HS-5 (cell line): ENCODE results near the gene CUX1.

Experiments used
- DNase-seq: peaks from one replicate; pipeline ENCODE4 v3.0.0-alpha.2; 2012; ENCODE audit warnings: low read depth

CUX1 gene

DNA sequence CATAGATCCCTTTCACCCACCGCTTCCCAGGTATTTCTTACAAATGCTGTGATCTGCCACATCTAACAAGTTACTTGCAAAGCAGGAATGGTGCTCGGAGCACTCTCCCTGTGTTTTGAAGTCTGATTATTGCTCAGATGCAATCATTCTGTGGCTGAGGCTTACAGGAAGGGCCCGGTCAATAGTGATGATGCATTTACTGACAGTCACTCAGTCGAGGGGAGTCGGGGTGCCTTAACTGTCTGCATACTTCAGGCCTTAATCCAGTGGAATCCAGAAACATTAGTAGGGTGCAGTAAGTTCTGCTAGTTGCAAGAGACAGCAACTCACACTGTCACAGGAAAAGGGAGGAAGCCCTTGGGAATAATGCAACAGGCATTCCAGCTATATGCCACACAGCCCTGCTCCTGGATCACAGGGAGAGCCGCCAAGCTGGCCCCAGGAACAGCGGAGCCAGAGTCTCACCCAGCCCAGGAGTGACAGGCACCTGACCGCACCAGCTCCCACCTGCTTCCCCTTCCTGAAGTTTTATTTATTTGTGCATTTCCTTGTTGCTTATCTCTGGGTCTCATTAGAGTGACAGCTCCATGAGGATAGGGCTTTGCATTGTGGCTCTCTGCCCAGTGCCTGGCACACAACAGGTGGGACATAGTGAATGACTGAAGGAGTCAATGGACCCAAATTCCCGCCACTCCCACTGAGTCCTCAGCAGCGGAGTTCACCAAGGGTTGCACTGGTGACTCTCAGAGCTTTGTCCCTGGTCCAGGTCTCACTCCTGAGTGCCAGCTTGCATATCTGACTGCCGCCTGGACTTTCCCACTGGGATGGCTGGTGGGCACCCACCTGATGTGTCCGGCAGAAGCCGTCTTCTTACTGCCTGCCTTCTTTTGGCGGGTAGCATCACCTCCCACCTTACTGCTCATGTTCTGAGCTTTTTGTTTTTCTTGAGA, 256.8 kb downstream of the CUX1 start:
- DNase-seq: no peak

DNA sequence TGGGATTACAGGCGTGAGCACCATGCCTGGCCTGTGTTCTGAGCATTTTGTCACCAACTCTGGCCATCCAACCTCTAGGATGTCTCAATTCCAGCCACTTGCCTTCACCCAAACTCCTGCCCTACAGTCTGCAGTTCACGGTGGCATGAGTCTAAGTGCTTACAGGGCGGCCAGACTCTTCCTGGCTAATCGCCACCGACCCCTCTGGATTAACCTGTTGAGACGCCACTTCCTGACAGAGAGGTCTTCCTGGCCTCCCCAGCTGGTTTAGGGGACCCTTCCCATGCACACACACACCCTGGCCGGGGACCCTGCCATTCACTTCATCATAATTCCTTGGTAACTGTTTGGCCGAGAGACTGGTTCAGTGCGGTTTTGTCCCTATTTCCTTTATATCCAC, 257.7 kb downstream of the CUX1 start:
- DNase-seq: no peak

DNA sequence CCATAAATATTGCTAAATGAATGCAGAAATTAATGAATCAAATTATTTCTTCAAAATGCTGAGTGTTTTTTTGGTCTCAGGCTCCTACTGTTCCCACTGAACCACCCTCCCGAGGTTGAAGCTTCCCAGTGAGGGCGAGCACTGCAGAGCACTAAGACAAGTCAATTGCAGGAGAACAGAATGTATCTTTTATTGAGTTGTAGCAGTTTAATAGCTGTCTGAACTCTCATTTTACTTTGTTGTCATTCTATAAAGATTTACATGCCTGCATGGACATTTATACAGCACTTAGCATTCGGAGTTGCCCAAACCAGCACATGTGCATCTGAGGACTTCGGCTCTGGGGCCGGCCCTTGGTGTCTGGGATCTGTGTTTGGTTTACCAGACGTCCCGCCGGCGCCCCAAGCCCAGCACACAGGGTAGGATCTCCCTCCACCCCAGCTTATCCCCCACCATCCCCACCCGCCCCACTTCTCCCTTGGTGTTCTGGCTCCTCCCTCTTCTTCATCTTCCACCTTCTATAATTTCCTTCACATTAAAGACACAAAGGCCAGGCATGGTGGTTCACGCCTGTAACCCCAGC, 258.2 kb downstream of the CUX1 start:
- DNase-seq: no peak

DNA sequence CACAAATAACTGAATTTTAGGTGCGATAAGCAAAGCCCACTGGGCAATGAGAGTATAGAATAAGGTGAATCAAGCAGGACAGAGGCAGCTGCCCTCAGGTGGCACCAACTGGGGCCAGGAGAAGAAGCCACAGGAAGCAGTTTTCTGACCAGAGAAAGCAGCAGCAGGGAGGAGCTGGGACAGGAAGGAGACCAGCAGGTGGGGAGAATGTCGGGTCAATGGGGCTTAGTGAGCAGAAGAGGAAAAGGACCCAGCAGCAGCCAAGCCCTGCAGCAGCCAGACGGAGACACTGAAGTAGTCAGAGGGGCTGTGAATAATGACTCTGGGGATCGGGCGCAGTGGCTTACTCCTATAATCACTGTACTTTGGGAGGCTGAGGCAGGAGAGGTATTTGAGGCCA, 259.7 kb downstream of the CUX1 start:
- DNase-seq: no peak

DNA sequence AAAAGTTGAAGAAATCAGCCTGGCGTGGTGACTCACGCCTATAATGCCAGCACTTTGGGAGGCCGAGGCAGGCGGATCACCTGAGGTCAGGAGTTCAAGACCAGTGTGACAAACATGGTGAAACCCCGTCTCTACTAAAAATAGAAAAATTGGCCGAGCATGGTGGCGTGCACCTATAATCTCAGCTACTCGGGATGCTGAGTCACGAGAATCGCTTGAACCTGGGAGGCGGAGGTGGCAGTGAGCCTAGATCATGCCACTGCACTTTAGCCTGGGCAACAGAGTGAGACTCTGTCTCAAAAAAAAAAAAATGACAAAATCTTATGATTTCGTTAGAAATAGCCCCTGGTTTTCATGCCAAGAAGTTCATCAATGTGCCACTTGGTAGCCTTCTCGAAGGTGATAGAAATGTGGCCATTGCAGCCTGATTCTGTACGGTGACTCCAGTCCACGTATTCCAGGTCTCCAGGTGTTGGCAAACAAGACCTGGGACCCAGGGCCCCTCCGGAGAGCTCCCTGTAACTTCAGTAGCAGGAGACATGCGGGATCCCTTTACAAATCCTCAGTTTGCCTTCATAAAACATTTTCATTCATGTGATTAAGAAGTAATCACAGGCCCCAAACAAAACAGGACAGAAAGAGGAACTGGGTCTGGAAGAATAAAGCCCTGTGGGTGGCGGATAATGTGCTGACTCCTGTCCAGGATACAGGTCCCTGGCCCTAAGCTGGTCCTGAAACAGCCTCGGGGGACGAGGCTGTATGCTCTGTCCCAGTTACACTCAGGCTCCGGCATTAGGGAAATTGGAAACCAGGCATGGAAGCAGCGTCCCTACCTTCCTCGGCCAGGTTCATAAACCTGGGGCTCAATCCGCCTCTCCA, 262.0 kb downstream of the CUX1 start:
- DNase-seq: no peak

DNA sequence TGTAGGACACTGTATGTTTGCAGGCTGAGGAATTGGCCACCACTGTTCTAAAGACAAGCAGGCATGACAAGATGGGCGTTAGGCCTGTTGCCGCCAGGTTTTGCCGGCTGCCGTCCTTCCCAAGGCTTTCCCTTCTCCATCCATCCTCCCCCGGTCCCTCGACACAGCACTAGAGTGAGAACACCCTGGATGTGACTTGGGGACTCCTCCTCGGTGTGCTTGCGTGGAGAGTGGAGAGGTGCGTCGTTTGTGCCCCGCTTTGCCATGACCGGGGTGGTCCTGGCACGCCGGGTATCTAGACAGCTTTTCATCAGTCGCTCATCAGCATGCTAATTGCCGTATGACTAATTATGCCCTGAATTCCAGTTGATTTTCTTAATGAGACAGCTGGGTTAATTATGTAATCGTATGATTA, 262.6 kb downstream of the CUX1 start:
- no peak for DNase-seq

DNA sequence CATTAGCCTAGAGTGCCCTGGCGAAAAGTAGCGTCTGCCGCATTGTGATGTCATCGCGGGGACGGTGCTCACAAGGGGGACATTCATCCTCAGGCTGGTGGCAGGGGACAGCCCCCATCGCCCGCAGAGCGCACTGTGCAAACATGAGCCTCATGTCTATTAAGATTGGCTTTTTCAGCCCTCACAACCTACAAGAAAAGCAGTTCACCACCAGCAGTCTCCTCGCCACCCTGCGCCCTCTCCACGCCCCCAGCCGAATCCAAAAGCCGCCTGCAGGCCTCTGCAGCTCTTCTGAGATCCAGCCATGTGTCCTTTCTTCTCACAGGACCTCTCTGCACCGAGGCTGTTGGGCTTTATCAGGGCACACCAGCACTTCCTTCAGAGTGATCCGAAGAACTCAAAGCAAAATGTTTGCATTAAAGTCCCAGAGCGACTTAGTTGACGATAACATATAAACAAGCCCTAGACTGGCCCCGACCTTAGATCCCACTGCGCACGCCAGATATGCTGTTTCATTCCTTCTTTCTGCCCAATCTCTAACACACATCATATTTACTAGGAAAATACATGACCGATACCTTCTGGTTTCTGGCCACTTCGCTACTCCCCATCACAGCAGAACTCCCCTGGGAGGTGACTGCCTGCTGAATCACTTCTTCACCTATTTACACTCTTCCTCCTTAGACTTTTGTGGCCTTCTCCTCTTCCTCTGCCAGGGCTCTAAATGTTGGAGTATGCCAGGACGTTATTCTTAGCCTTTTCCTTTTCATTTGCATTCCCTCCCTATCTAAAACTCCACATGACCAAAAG, 263.2 kb downstream of the CUX1 start:
- DNase-seq: no peak

DNA sequence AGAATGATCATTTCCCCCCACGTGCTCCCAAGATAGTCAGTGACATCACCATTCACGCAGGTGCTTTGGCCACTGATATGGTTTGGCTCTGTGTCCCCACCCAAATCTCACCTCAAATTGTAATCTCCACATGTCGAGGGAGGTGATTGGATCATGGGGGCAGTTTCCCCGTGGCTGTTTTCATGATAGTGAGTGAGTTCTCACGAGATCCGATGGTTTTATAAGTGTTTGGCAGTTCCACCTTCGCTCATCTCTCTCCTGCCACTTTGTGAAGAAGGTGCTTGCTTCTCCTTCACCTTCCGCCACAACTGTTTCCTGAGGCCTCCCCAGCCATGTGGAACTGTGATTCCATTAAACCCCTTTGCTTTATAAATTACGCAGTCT, 263.8 kb downstream of the CUX1 start:
- DNase-seq: no peak

DNA sequence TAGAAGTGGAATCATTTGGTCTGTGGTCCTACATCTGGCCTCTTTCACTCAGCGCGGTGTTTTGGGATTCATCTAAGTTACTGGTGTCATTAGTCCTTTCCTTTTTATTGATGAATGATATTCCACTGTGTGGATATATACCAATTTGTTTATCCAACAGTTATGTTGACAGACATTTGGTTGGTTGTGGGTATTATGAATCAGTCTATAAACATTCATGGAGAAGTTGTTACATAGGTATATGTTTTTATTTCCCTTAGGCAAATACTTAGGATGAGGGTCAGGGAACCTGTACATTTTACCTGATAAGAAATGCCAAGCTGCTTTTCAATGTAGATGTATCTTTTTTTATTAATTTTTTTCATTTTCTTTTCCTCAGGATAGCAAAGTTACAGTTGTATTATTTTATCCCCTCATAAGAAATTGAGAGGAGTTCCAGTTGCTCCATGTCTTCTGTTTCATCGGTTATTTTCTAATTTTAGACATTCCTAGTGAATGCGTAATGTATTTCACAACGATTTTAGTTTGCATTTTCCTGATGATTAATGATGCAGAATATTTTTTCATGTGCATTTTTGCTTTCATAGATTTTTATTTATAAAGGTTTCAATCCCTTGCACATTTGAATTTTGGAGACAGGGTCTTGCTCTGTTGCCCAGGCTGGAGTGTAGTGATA, 265.4 kb downstream of the CUX1 start:
- DNase-seq: peak; percentile 33

DNA sequence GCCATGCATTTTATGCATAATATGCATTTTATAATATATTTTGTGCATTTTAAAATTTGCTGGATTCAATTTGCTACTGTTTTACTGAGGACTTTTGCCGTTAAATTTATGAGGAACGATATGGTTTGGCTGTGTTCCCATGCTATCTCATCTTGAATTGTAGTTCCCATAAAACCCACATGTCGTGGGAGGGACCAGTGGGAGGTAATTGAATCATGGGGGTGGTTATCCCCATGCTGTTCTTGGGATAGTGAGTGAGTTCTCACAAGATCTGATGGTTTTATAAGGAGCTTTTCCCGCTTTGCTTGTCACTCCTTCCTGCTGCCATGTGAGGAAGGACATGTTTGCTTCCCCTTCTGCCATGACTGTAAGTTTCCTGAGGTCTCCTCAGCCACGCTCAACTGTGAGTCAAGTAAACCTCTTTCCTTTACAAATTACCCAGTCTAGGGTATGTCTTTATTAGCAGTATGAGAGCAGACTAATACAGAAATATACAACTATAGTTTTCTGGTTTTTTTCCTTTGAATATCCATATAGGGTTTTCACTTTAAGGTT, 267.9 kb downstream of the CUX1 start:
- no peak for DNase-seq

DNA sequence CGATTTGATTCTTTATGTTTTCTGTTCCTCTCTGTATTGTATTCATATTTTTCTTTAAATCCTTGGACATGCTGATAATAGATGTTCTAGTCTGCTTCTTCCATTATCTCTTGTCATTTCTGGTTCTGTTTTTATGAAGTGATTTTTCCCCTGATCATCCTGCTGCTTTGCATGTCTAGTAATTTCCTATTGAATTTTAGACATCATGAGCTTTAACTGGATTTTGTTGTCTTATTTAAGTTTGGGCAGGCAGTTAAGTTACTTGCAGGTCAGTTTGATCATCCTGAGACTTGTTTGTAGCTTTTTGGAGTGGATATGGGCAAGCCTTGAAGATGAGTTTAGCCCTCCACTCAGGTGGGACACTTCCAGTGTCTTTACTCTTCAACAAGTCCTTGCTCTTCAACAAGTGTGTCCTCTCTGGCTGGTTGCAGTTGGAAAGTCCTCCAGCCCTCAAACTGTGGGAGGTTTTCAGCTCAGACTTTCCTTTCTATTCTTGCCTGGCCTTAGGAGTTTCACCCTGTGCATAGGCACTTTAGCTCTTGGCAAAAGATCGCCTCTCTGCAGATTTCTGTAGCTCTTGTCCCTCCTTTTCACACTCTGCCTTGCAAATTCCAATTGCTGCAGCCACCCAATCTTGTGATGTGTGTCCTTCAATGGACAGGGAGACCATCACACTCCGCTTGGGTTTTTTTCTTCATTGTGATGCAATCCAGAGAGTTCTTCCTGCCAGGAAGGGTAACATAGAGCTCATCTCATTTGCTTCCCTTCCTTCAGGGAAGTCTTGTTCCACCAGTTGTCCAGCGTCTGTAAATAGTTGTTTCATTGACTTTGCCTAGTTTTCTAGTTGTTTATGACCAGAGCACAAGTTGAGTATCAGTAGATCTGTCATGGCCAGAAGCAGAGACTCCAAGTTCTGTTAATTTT, 272.0 kb downstream of the CUX1 start:
- DNase-seq: no peak

DNA sequence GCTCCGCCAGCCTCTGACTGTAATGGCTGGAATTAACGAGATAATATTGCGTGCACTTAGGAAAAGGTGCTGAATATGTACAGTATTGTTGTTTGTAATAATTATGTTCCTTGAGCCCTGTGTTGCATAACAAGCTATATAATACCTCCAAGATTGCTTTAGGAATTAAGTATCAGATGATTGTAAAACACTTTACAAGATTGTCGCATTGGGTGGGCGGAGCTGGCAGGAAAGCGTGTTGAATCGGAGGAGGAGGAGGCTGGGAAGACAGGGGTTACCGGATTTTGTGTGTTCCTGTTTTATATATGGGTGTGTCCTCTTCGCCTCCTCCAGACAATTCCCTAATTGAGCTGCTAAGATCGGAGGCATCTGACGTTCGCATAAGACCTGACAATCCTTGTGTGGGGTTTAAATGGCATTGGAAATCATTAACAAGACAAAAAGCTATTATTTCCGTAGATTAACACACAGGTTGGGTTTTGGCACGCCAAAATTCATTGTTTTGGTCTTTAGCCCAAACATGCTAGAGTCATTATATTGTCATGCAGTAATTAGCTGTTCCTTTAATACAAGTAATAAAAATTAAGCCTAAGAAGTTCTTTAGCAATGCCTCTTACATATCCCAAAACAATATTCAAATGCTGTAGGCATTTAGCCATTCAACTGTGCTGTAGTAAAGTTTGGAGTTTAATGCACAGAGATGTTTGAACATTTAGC, 276.3 kb downstream of the CUX1 start:
- no peak for DNase-seq

DNA sequence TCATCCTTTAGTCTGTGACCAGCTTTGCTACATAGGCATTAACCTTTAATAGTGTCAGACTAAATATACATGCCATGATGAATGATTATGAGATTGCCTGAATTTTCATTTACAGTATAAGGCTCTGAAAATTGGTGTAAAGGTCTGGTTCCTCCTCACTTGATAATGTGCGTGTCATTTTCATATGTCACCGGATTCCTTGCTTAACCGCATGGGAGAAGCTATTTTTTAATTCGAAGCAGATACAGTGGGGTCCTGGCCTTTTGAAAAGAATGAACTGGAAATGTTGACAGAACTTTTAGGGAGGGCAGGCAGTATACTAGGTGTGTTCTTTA, 276.9 kb downstream of the CUX1 start:
- DNase-seq: no peak

DNA sequence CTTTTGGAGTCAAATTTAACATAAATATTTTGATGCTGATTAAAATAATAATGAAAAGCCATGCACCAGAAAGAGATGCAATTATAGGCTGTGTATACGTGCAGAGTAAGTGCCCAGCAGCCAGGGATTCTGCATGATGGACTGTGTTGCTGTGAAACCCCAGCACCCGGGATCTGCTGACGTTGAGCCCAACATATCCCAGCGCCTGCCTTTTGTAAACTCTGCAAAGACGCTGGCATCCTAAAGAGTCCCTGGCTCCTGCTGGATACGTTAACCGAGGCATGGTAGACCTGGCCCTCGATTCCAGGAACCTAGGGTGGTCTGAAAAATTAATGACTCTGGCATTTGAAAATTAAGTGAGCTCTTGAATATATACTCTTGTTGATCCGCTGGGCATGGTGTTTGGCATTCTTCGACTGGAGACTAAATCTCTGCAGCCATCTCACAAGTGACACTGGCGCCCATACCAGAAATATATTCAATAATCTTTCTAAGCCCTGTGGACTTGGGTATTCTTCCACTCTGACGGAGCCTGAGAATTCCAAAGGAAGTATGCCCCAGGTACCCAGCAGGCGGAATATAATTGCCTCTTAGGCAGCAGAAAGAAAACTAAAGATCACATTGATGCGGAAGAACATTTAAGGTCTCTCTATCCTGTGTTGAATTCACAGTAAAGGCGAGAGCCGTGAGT, 278.0 kb downstream of the CUX1 start:
- no peak for DNase-seq

DNA sequence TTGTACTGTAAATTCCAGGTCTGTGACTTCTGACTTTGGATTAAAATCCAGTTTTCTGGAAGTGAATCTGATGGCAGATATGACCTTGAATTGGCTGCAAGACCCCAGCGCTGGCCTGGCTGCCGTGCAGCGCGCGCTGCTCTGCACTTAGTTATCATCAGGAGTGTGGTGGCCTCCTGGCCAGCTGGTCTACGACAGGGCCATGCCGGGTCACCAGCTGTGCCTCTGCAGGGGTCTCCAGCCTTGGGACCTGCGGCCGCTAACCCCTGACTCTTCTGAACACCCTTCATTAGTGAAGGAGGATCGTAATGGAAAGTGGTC, 278.5 kb downstream of the CUX1 start:
- DNase-seq: no peak

DNA sequence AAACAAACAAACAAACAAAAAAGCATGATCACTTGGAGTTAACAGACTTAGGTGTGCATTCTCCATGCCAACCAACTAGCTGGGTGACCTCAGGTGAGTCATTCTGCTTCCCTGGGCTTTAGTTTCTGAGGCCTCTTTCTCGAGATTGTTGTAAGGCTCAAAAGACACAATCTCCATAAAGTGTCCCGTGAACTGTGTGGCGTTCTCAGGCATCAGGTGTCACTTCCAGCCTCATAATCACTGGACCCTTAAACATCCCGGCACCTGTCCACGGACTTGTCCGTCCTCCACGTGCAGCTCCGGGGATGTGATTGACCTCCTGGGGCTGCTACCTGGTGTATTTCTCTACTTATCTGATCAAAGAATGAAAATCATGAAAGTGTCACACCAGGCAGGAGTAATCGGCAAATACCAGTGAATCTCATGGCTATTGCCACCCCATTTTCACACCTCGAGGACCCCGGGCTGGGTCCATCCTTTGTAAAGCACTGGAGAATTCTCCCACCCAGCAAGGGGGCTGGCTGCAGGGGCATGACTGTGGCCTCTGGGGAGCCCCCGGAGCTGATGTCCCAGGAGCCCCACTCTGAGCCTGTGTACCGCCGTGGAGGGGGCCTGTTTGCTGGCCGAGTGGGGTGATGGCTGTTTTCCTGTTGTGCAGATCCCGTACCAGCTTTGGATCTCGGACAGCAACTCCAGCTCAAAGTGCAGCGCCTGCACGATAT, 279.4 kb downstream of the CUX1 start:
- DNase-seq: no peak

DNA sequence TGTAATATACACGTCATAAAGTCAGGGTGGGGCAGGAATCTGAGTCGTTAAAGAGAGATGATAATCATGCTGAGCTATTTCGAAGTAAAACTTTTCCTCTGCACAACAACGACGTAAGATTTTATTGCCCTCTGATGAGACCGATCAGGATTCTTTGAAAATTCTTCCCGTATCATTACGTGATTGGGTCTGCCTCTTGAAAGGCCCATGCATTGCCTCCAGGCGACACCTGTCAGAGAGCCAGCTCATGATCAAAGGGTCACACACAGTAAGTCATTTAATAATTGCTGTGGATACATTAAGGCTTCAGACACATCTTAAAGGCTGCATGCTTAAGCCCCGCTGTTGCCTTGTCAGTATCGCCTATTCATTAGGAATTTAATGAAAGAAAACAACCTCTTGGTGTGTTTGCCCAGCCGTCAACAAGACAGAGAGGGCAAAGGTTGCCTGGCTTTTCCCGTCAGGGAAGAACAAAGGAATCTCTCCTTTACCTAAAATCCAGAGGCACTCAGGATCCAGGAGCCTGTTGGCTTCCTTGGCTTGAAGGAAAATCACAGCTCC, 280.3 kb downstream of the CUX1 start:
- DNase-seq: no peak

DNA sequence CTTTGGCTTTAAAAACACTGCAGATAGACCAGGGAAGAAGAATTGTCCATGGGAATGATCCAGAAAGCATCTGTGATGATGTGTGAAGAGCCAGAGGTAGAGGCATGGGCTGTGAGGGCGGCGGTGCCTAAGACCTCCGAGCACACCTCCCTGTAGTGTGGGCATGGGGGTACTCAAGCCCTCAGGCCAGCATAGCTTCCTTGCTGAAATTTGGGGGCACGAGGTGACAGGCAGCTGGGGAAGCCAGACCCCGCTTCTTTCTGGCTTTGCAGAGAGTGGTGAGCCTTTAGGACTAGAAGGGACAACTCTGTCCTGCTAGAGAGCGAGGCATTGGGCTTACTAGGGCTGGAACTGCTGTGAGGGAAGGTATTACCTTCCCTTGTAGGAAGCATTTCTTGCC, 281.6 kb downstream of the CUX1 start:
- no peak for DNase-seq
